SK-N-SH (cell line): Measurements from ENCODE around the gene ANKS1B.

ENCODE experiments used
- CTCF ChIP-seq: fragments of 200-600 bp; sonication (generic); IDR thresholded peaks from 2 replicates; pipeline ENCODE4 v1.6.1; 2017; ENCODE audit warnings: antibody characterized with exemption, mild to moderate bottlenecking, moderate library complexity
- NFIC ChIP-seq: IDR thresholded peaks from 2 replicates; pipeline ENCODE4 v1.4.0; 2012; ENCODE audit warnings: borderline replicate concordance
- NRF1 ChIP-seq: IDR thresholded peaks from 2 replicates; pipeline ENCODE4 v1.6.1; 2012; ENCODE audit warnings: low read depth, mild to moderate bottlenecking, low read length
- RCOR1 ChIP-seq: fragments of 150-350 bp; IDR thresholded peaks from 2 replicates; pipeline ENCODE4 v1.6.1; 2017; ENCODE audit warnings: antibody characterized with exemption, low read length
- RFX5 ChIP-seq: IDR thresholded peaks from 2 replicates; pipeline ENCODE4 v1.6.1; 2012; ENCODE audit warnings: mild to moderate bottlenecking, improper control_type of control experiment, low read length
- TAF1 ChIP-seq: IDR thresholded peaks from 2 replicates; pipeline ENCODE4 v1.6.1; 2012; ENCODE audit warnings: low read depth, mild to moderate bottlenecking, low read length, moderate library complexity, borderline replicate concordance
- YY1 ChIP-seq: IDR thresholded peaks from 2 replicates; pipeline ENCODE4 v1.4.0; 2012; ENCODE audit warnings: low read depth, mild to moderate bottlenecking

GRCh38 chr12:99147130-99147529, 837.6 kb downstream of the ANKS1B start:
- no peak for TF ChIP-seq CTCF
- TF ChIP-seq RFX5: no peak
- TF ChIP-seq NRF1: no peak
- TF ChIP-seq TAF1: no peak
- TF ChIP-seq YY1: no peak
- TF ChIP-seq NFIC: no peak
- TF ChIP-seq RCOR1: no peak
